A549 (cell line): ENCODE results near the gene PPP3CB. TPM values are rescaled to one million over a fixed set of nuclear protein-coding genes. Genes with fewer than 3 reads are reported as not detected.
A peak's percentile ranks its signal among the peaks of the same experiment; 100 is the strongest.

Source experiments
- ATAC-seq, 2 experiments: fragments of 200-7000 bp in 1 of 2; fragments of >200 bp in 1 of 2; cut with Nextera tagmentation in 1 of 2; cut with Tn5 transposase in 1 of 2; 3 replicates each; pipeline versions ENCODE4 v1.8.0 to v1.9.1; 2018 to 2020; ENCODE audit warnings: mild to moderate bottlenecking in 1 of 2, moderate library complexity in 1 of 2
- CTCF ChIA-PET: fragments of 300-600 bp; sonication (Branson Sonifier 250); formaldehyde crosslinking; extraction: SDS; loops from one replicate; lab custom pipeline; 2021; ENCODE audit warnings: antibody characterized with exemption, inconsistent platforms; lab: Yijun Ruan, JAX
- POLR2A ChIA-PET: fragments of 350-600 bp; formaldehyde crosslinking; extraction: SDS; loops from one replicate; lab custom pipeline; 2021; ENCODE audit warnings: antibody characterized with exemption, inconsistent platforms; lab: Yijun Ruan, JAX
- DNase-seq, 2 experiments: peaks; one replicate each; pipeline versions ENCODE4 v3.0.0 to v3.0.0-alpha.2; 2011 to 2016; ENCODE audit warnings: low read depth in 1 of 2, low spot score in 1 of 2
- FAIRE-seq: peaks from 2 replicates; lab custom pipeline; 2011; peaks lifted over from hg19 to GRCh38; lab: Jason Lieb, UNC
- H3K27ac ChIP-seq, 2 experiments: fragments of >200 bp; sonication (Bioruptor Twin); formaldehyde crosslinking; 3 replicates each; pipeline ENCODE4 v1.5.1; 2016 to 2017
- H3K4me1 ChIP-seq: fragments of >200 bp; sonication (Bioruptor Twin); formaldehyde crosslinking; 3 replicates; pipeline ENCODE4 v1.6.1; 2016
- H3K4me2 ChIP-seq: fragments of >200 bp; sonication (Bioruptor Twin); formaldehyde crosslinking; 3 replicates; pipeline ENCODE4 v1.6.1; 2016
- H3K4me3 ChIP-seq: fragments of >200 bp; sonication (Bioruptor Twin); formaldehyde crosslinking; 3 replicates; pipeline ENCODE4 v1.5.1; 2016
- H3K9me3 ChIP-seq: fragments of >200 bp; sonication (Bioruptor Twin); formaldehyde crosslinking; 3 replicates; pipeline ENCODE4 v1.6.1; 2016
- BCL3 ChIP-seq: fragments of >200 bp; sonication (Bioruptor Twin); formaldehyde crosslinking; IDR thresholded peaks from 3 replicates; pipeline ENCODE4 v1.6.1; 2016
- CHD4 ChIP-seq: fragments of 200-600 bp; sonication (generic); IDR thresholded peaks from 2 replicates; pipeline ENCODE4 v1.6.1; 2016; ENCODE audit warnings: antibody characterized with exemption, mild to moderate bottlenecking, borderline replicate concordance
- E2F6 ChIP-seq: IDR thresholded peaks from 2 replicates; pipeline ENCODE4 v1.6.1; 2012; ENCODE audit warnings: low read depth, borderline replicate concordance
- ELK1 ChIP-seq: fragments of 150-350 bp; IDR thresholded peaks from 2 replicates; pipeline ENCODE4 v1.6.1; 2014; ENCODE audit warnings: low read depth, mild to moderate bottlenecking, low read length
- FOSB ChIP-seq: fragments of 250-450 bp; sonication (Bioruptor Pico); IDR thresholded peaks from 2 replicates; pipeline ENCODE4 v1.5.0; 2020; ENCODE audit warnings: mild to moderate bottlenecking, moderate library complexity
- FOXS1 ChIP-seq: fragments of 250-450 bp; sonication (Bioruptor Pico); IDR thresholded peaks from 2 replicates; pipeline ENCODE4 v1.5.0; 2020; ENCODE audit warnings: mild to moderate bottlenecking, moderate library complexity
- HES2 ChIP-seq: fragments of >200 bp; sonication (Bioruptor Twin); formaldehyde crosslinking; IDR thresholded peaks from 2 replicates; pipeline ENCODE4 v1.6.1; 2016
- HOXB13 ChIP-seq: fragments of 250-450 bp; sonication (Bioruptor Pico); IDR thresholded peaks from 2 replicates; pipeline ENCODE4 v1.5.0; 2020; ENCODE audit warnings: low read depth, mild to moderate bottlenecking, moderate library complexity
- HOXB5 ChIP-seq: fragments of 250-450 bp; sonication (Bioruptor Pico); IDR thresholded peaks from 2 replicates; pipeline ENCODE4 v1.5.0; 2020; ENCODE audit warnings: mild to moderate bottlenecking, moderate library complexity
- JUN ChIP-seq, 2 experiments: fragments of >200 bp; sonication (Bioruptor Twin); formaldehyde crosslinking; IDR thresholded peaks; 2 replicates in 1 of 2; 3 replicates in 1 of 2; pipeline ENCODE4 v1.6.1; 2016 to 2017
- MAFK ChIP-seq: fragments of 450-650 bp; IDR thresholded peaks from 2 replicates; pipeline ENCODE4 v1.6.1; 2014; ENCODE audit not compliant: partially characterized antibody
- MAX ChIP-seq: IDR thresholded peaks from 2 replicates; pipeline ENCODE4 v1.6.1; 2012
- NPAS2 ChIP-seq: fragments of 250-450 bp; sonication (Bioruptor Pico); IDR thresholded peaks from 2 replicates; pipeline ENCODE4 v1.8.0; 2022; ENCODE audit warnings: mild to moderate bottlenecking, moderate library complexity, borderline replicate concordance
- NR3C1 ChIP-seq: fragments of >200 bp; sonication (Bioruptor Twin); formaldehyde crosslinking; IDR thresholded peaks from 3 replicates; pipeline ENCODE4 v1.6.1; 2017
- POLR2A ChIP-seq: IDR thresholded peaks from 2 replicates; pipeline ENCODE4 v1.6.1; 2012; ENCODE audit warnings: mild to moderate bottlenecking, low read length
- RCOR1 ChIP-seq: fragments of 150-350 bp; IDR thresholded peaks from 2 replicates; pipeline ENCODE4 v1.6.1; 2014; ENCODE audit warnings: antibody characterized with exemption, low read length, low read depth
- REST ChIP-seq: fragments of 200-600 bp; sonication (generic); IDR thresholded peaks from 2 replicates; pipeline ENCODE4 v1.6.1; 2016; ENCODE audit warnings: antibody characterized with exemption, mild to moderate bottlenecking, moderate library complexity
- SREBF2 ChIP-seq: fragments of 450-650 bp; IDR thresholded peaks from 2 replicates; pipeline ENCODE4 v1.6.1; 2014; ENCODE audit warnings: mild to moderate bottlenecking, moderate library complexity
- TFCP2L1 ChIP-seq: fragments of 250-450 bp; sonication (Bioruptor Pico); IDR thresholded peaks from 2 replicates; pipeline ENCODE4 v1.5.0; 2021; ENCODE audit warnings: mild to moderate bottlenecking
- ZFP36 ChIP-seq: fragments of 450-650 bp; IDR thresholded peaks from 2 replicates; pipeline ENCODE4 v1.6.1; 2014; ENCODE audit warnings: borderline replicate concordance; ENCODE audit not compliant: partially characterized antibody
- ZSCAN20 ChIP-seq: fragments of 250-450 bp; sonication (Bioruptor Pico); IDR thresholded peaks from 2 replicates; pipeline ENCODE4 v1.8.0; 2022; ENCODE audit warnings: mild to moderate bottlenecking, moderate library complexity
- WGBS: methylation state at CpG from one replicate; pipeline ENCODE4 v1.1.6; 2017; ENCODE audit errors: missing lambda C conversion rate; 5-methylcytosine and 5-hydroxymethylcytosine counted together
- polyA plus RNA-seq, 4 experiments: library from polyadenylated mRNA; depleted of rRNA in 3 of 4; stranded (reverse); fragments of >200 nt; fragmentation: RNase III in 1 of 4; extraction: RNeasy Plus Mini Kit Qiagen cat#74134 plus additional on column Dnase treatment in 1 of 4; gene quantifications; 2 replicates in 3 of 4; 3 replicates in 1 of 4; pipeline ENCODE4 v1.2.3, GENCODE V29; 2011 to 2017

Gene PPP3CB
- polyA plus RNA-seq, 2 of the 4 experiments (the other 2 are of a cell fraction): 20.8 to 25.4 TPM

- CTCF ChIA-PET: interaction anchor here (0.9 to 1.2 kb wide), 2 partner anchors 13 to 17 kb away, joined by 3 to 4 read pairs; no protein-coding TSS in a partner anchor
- TF ChIP-seq BCL3 (0 out of 3 replicates have a peak, but pooled peaks have one; percentile 50), ZSCAN20 (CRISPR knock-in tag) (no peak), E2F6 (no peak; the same call in 1 of the 2 replicates)
- WGBS: 6% methylated on average over 17 of the region's 17 CpGs
Observed at GRCh38 chr10:73414230-73414945, 81.4 kb downstream of the PPP3CB start.

GRCh38 chr10:73413528-73414229 is 82.1 kb downstream of the PPP3CB start, which contains the start of gene ANXA7:
Gene ANXA7, minus strand, starts transcription at chr10:73414058. Its CDS starts 13,202 bp downstream, at chr10:73400856.
- POLR2A ChIA-PET: interaction anchor here (0.7 to 2.2 kb wide), 8 partner anchors 43 to 195 kb away, joined by 3 to 15 read pairs (median 7); partner anchors contain the start of genes CFAP70, DNAJC9 and PPP3CB
- DNase-seq (peak; percentile 88 to 98), FAIRE-seq (no peak), ATAC-seq (peak; percentile 95 to 98)
- Histone ChIP-seq H3K4me2 (peak within 1 kb of the TSS; percentile 84), H3K4me1 (peaks cover 27% of the 10 kb centered on the region; the same call in 2 of the 3 replicates), H3K4me3 (peak within 1 kb of the TSS; percentile 76), H3K9me3 (no peaks in the 10 kb centered on the region), H3K27ac (peak within 1 kb of the TSS; percentile 88 to 98)
- CTCF ChIA-PET: interaction anchor here (0.9 to 3.2 kb wide), 5 partner anchors 12 to 150 kb away, joined by 3 to 11 read pairs (median 4); no protein-coding TSS in a partner anchor
- WGBS: 4% methylated on average over 35 of the region's 62 CpGs
- TF ChIP-seq MAX: peak; percentile 75
- no peak for TF ChIP-seq ELK1
- TF ChIP-seq MAFK: peak; percentile 80
- TF ChIP-seq FOXS1: no peak
- no peak for TF ChIP-seq NPAS2 (CRISPR knock-in tag)
- TF ChIP-seq CHD4: no peak
- TF ChIP-seq E2F6: peak; percentile 24; the same call in 1 of the 2 replicates
- TF ChIP-seq HES2: no peak
- TF ChIP-seq REST: peak; percentile 78
- peak; percentile 83 for TF ChIP-seq TFCP2L1 (CRISPR knock-in tag)
- peak; percentile 90 for TF ChIP-seq BCL3
- TF ChIP-seq HOXB13 (CRISPR knock-in tag): no peak
- TF ChIP-seq NR3C1: no peak
- TF ChIP-seq POLR2A: peak; percentile 62
- TF ChIP-seq ZFP36: no peak
- TF ChIP-seq FOSB: no peak
- peak; percentile 16 to 76; a peak in 2 of 5 replicates for TF ChIP-seq JUN (IDR thresholded peaks at IDR 0.05)
- TF ChIP-seq RCOR1: no peak
- TF ChIP-seq HOXB5 (CRISPR knock-in tag): no peak; the same call in 1 of the 2 replicates
- no peak for TF ChIP-seq SREBF2

More at GRCh38 chr10:73414230-73414945, 81.4 kb downstream of the PPP3CB start:
- DNase-seq (no peak), FAIRE-seq (no peak), ATAC-seq (peak; percentile 57 to 63)
- Histone ChIP-seq H3K4me3 (peak overlapping the region; percentile 76), H3K4me1 (peaks cover 27% of the 10 kb centered on the region; the same call in 2 of the 3 replicates), H3K9me3 (no peaks in the 10 kb centered on the region), H3K4me2 (peak overlapping the region; percentile 84), H3K27ac (peak overlapping the region; percentile 88 to 98)
- POLR2A ChIA-PET: interaction anchor here (1.0 to 2.2 kb wide), 4 partner anchors 56 to 195 kb away, joined by 3 to 15 read pairs (median 7); partner anchors contain the start of genes CFAP70 and DNAJC9
